Neural cell (in vitro differentiated cells): Measurements from ENCODE around the gene MRPL58. TPM values are rescaled to one million over a fixed set of nuclear protein-coding genes. Genes with fewer than 3 reads are reported as not detected.

ENCODE experiments used
- H2AFZ ChIP-seq: fragments of 200-600, 300-800 bp; sonication (generic), shearing (Covaris generic); 2 replicates; pipeline ENCODE4 v1.6.0; 2014; ENCODE audit warnings: low read depth, mild to moderate bottlenecking, antibody characterized with exemption, low read length, moderate library complexity
- H3F3A ChIP-seq: fragments of 200-600 bp; shearing (Covaris generic); 2 replicates; pipeline ENCODE4 v1.6.1; 2016; ENCODE audit warnings: mild to moderate bottlenecking, moderate library complexity, mixed read lengths, antibody characterized with exemption, low read length; ENCODE audit not compliant: insufficient read depth, poor library complexity, severe bottlenecking
- H3K27ac ChIP-seq: fragments of 200-600, 300-800 bp; sonication (generic), shearing (Covaris generic); 2 replicates; pipeline ENCODE4 v1.5.1; 2014; ENCODE audit warnings: mild to moderate bottlenecking, low read length, moderate library complexity
- H3K27me3 ChIP-seq: fragments of 300-800, 200-600 bp; sonication (generic), shearing (Covaris generic); 2 replicates; pipeline ENCODE4 v1.6.0; 2014; ENCODE audit warnings: mild to moderate bottlenecking, low read depth, low read length, moderate library complexity; ENCODE audit not compliant: insufficient read depth
- H3K36me3 ChIP-seq: fragments of 300-800, 200-600 bp; sonication (generic), shearing (Covaris generic); 2 replicates; pipeline ENCODE4 v1.5.1; 2014; ENCODE audit warnings: mild to moderate bottlenecking, antibody characterized with exemption, low read length, moderate library complexity; ENCODE audit not compliant: insufficient read depth
- H3K4me2 ChIP-seq: fragments of 300-800, 200-600 bp; sonication (generic), shearing (Covaris generic); 2 replicates; pipeline ENCODE4 v1.6.0; 2014; ENCODE audit warnings: mild to moderate bottlenecking, low read length
- H3K4me3 ChIP-seq: fragments of 300-800, 200-600 bp; sonication (generic), shearing (Covaris generic); 2 replicates; pipeline ENCODE4 v1.5.1; 2014; ENCODE audit warnings: mild to moderate bottlenecking, low read length, moderate library complexity
- H3K79me2 ChIP-seq: fragments of 200-600 bp; shearing (Covaris generic); replicated peaks from 2 replicates; pipeline ENCODE4 v1.6.0; 2014; ENCODE audit warnings: mild to moderate bottlenecking, low read length, moderate library complexity; ENCODE audit not compliant: insufficient read depth
- H3K9ac ChIP-seq: fragments of 300-800, 200-600 bp; sonication (generic), shearing (Covaris generic); 2 replicates; pipeline ENCODE4 v1.6.1; 2016; ENCODE audit warnings: mild to moderate bottlenecking, low read length, mixed read lengths
- H3K9me2 ChIP-seq: fragments of 200-600 bp; shearing (Covaris generic); 2 replicates; pipeline ENCODE4 v1.6.1; 2016; ENCODE audit warnings: mild to moderate bottlenecking, low read length, mixed read lengths; ENCODE audit not compliant: insufficient read depth
- H3K9me3 ChIP-seq: fragments of 200-600, 300-800 bp; sonication (generic), shearing (Covaris generic); 2 replicates; pipeline ENCODE4 v1.6.1; 2016; ENCODE audit warnings: mild to moderate bottlenecking, mixed run types, low read length, moderate library complexity, mixed read lengths
- H4K20me1 ChIP-seq: fragments of 200-600 bp; shearing (Covaris generic); 2 replicates; pipeline ENCODE4 v1.6.1; 2016; ENCODE audit warnings: mild to moderate bottlenecking, mixed run types; ENCODE audit not compliant: insufficient read depth
- EP300 ChIP-seq: fragments of 450-650 bp; conservative IDR thresholded peaks from 2 replicates; pipeline ENCODE4 v1.6.1; 2014; ENCODE audit warnings: antibody characterized with exemption, mild to moderate bottlenecking, moderate library complexity; ENCODE audit not compliant: poor library complexity, severe bottlenecking
- EZH2 ChIP-seq: fragments of 200-600, 300-800 bp; shearing (Covaris generic), sonication (generic); IDR thresholded peaks from 2 replicates; pipeline ENCODE4 v1.6.1; 2014; ENCODE audit warnings: antibody characterized with exemption, low read length, borderline replicate concordance, mild to moderate bottlenecking; ENCODE audit not compliant: insufficient read depth, poor library complexity, severe bottlenecking
- MXI1 ChIP-seq: fragments of 450-650 bp; conservative IDR thresholded peaks from 2 replicates; pipeline ENCODE4 v1.6.1; 2014; ENCODE audit warnings: antibody characterized with exemption, mild to moderate bottlenecking; ENCODE audit not compliant: poor library complexity, severe bottlenecking
- POLR2AphosphoS5 ChIP-seq: IDR thresholded peaks from 2 replicates; pipeline ENCODE4 v1.6.1; 2012
- RAD21 ChIP-seq: fragments of 450-650 bp; conservative IDR thresholded peaks from 2 replicates; pipeline ENCODE4 v1.6.1; 2014; ENCODE audit warnings: antibody characterized with exemption, mild to moderate bottlenecking, moderate library complexity
- REST ChIP-seq: IDR thresholded peaks from 2 replicates; pipeline ENCODE4 v1.6.1; 2012; ENCODE audit warnings: borderline replicate concordance
- SMC3 ChIP-seq: fragments of 450-650 bp; conservative IDR thresholded peaks from 2 replicates; pipeline ENCODE4 v1.6.1; 2014; ENCODE audit warnings: antibody characterized with exemption, mild to moderate bottlenecking, moderate library complexity; ENCODE audit not compliant: poor library complexity
- TAF1 ChIP-seq: IDR thresholded peaks from 2 replicates; pipeline ENCODE4 v1.6.1; 2012; ENCODE audit warnings: low read depth
- polyA plus RNA-seq: library from polyadenylated mRNA; depleted of rRNA; stranded (reverse); fragments of >200 nt; gene quantifications from 2 replicates; pipeline ENCODE4 v1.2.3, GENCODE V29; 2014
- TF ChIP-seq, protein P1 (sequence below): fragments of 450-650 bp; IDR thresholded peaks from 2 replicates; pipeline ENCODE4 v1.5.1; 2014; ENCODE audit warnings: antibody characterized with exemption, mild to moderate bottlenecking, moderate library complexity; ENCODE audit not compliant: poor library complexity, severe bottlenecking

MRPL58 gene
- polyA plus RNA-seq, 1 donor from 2014 or later: 47.4 TPM

DNA sequence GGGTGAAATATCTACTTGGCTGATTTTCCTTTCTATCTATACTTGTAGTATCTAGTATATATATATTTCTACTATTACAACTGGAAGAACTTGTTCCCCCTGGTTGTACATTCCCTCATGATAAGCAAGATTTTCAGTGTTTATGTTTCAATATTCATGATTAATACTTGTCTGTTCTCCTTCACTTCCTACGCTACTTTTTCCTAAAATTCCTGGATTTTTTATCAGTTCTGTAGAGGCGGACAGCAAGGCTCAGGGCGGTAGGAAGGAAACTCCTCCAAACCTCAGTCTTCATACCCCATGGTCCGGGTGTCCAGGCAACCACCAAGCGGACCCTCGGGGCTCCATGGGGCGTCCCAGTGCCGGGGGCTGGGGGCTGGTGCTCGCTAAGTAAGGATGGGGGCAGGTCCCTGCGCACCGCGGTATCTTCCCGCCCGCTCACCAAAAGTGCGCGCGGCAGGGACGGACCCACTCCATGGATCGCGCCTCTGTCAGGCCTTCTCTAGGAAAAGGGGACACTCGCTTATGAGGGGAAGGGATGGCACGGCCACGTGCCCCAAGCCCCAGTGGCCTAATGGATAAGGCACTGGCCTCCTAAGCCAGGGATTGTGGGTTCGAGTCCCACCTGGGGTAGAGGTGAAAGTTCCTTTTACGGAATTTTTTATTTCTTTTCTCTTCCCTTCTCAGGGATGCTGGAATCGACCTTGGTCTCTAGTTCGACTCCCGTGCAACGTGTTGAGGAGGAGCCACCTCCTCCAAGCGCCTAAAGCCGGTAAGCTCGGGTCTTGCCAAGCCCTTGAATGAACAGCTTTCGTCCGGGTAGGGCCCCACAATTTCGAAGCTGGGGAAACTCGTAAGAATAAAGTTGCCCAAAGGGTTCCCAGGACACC is 21.1 kb downstream of the MRPL58 start:
- H3K79me2 ChIP-seq: no peaks in the 10 kb centered on the region
- H4K20me1 ChIP-seq: no peaks in the 10 kb centered on the region
- H3K27me3 ChIP-seq: no peaks in the 10 kb centered on the region
- peak overlapping the region; percentile 81 for H3K4me3 ChIP-seq
- peak; percentile 20 for TF ChIP-seq SMC3
- peak; percentile 35 for TF ChIP-seq TAF1
- no peak for TF ChIP-seq EP300
- TF ChIP-seq RAD21: no peak
- TF ChIP-seq REST: peak; percentile 21
- TF ChIP-seq POLR2AphosphoS5: no peak
- TF ChIP-seq, protein P1, sequence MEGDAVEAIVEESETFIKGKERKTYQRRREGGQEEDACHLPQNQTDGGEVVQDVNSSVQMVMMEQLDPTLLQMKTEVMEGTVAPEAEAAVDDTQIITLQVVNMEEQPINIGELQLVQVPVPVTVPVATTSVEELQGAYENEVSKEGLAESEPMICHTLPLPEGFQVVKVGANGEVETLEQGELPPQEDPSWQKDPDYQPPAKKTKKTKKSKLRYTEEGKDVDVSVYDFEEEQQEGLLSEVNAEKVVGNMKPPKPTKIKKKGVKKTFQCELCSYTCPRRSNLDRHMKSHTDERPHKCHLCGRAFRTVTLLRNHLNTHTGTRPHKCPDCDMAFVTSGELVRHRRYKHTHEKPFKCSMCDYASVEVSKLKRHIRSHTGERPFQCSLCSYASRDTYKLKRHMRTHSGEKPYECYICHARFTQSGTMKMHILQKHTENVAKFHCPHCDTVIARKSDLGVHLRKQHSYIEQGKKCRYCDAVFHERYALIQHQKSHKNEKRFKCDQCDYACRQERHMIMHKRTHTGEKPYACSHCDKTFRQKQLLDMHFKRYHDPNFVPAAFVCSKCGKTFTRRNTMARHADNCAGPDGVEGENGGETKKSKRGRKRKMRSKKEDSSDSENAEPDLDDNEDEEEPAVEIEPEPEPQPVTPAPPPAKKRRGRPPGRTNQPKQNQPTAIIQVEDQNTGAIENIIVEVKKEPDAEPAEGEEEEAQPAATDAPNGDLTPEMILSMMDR: no peak
- TF ChIP-seq EZH2: no peak
- peak; percentile 71 for TF ChIP-seq MXI1
- H3K9me3 ChIP-seq: peaks cover 6% of the 10 kb centered on the region
- no peaks in the 10 kb centered on the region for H3K9me2 ChIP-seq
- peak overlapping the region; percentile 79 for H3K4me2 ChIP-seq
- peak overlapping the region; percentile 96 for H3K9ac ChIP-seq
- H2AFZ ChIP-seq: peak overlapping the region; percentile 11
- no peaks in the 10 kb centered on the region for H3K36me3 ChIP-seq
- H3F3A ChIP-seq: no peaks in the 10 kb centered on the region
- peak overlapping the region; percentile 95 for H3K27ac ChIP-seq

DNA sequence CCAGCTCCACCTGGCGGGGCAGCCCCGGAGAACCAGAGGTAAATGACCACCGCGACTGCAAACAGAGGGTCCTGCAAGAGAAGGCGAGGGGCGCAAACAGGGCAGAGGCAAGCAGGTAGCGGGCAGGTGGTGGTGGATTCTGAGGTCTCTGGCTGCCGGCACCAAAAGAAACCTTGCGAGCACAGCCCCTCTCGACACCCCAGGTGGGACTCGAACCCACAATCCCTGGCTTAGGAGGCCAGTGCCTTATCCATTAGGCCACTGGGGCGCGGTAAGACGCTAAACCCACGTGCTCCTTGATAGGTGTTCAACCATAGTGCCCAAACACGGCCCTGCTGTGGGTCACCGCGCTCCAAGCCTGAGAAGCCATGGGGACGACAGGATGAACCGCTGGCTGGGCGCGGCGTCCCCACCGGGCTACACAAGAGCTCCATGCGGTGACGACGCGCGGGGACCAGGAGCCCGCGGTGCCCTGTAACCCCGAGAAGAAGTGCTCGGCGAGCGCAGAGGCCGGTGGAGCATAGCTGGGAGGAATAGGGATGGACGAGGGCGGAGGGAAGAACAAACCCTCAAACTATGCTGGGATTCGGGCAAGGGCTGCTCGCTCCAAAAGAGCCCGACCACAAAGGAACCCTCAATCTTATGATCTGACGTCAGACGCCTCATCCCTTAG is 21.9 kb downstream of the MRPL58 start:
- Histone ChIP-seq H3K36me3 (no peaks in the 10 kb centered on the region), H4K20me1 (no peaks in the 10 kb centered on the region), H3K9me3 (peaks cover 6% of the 10 kb centered on the region), H3K27me3 (no peaks in the 10 kb centered on the region), H3K79me2 (no peaks in the 10 kb centered on the region), H3K27ac (peak overlapping the region; percentile 95), H3K9ac (peak overlapping the region; percentile 96), H3K4me3 (peak overlapping the region; percentile 81), H2AFZ (peak overlapping the region; percentile 77), H3K9me2 (no peaks in the 10 kb centered on the region), H3F3A (no peaks in the 10 kb centered on the region), H3K4me2 (peak overlapping the region; percentile 53)
- peak; percentile 44 for TF ChIP-seq SMC3
- TF ChIP-seq REST: peak; percentile 9
- TF ChIP-seq EZH2: no peak
- TF ChIP-seq POLR2AphosphoS5: peak; percentile 20
- TF ChIP-seq MXI1: peak; percentile 82
- peak; percentile 8 for TF ChIP-seq TAF1
- TF ChIP-seq EP300: no peak
- TF ChIP-seq, protein P1: peak; percentile 60
- TF ChIP-seq RAD21: no peak
